Ishikawa (cell line): ENCODE results near the gene BIN2.

Experiments used
- CEBPB ChIP-seq: IDR thresholded peaks from 2 replicates; pipeline ENCODE4 v1.6.1; 2012
- CREB1 ChIP-seq: IDR thresholded peaks from 2 replicates; pipeline ENCODE4 v1.6.1; 2012; ENCODE audit warnings: low read depth
- EGR1 ChIP-seq: IDR thresholded peaks from 2 replicates; pipeline ENCODE4 v1.6.1; 2012
- EP300 ChIP-seq: IDR thresholded peaks from 2 replicates; pipeline ENCODE4 v1.6.1; 2012; ENCODE audit warnings: borderline replicate concordance
- MAX ChIP-seq: IDR thresholded peaks from 2 replicates; pipeline ENCODE4 v1.6.1; 2012
- NFIC ChIP-seq: IDR thresholded peaks from 2 replicates; pipeline ENCODE4 v1.6.1; 2012
- RAD21 ChIP-seq: IDR thresholded peaks from 2 replicates; pipeline ENCODE4 v1.6.1; 2012; ENCODE audit warnings: low read depth
- TAF1 ChIP-seq: IDR thresholded peaks from 2 replicates; pipeline ENCODE4 v1.6.1; 2012; ENCODE audit warnings: low read depth, mild to moderate bottlenecking
- ZBTB7A ChIP-seq: IDR thresholded peaks from 2 replicates; pipeline ENCODE4 v1.6.1; 2012; ENCODE audit warnings: low read depth
- TF ChIP-seq, protein P1 (sequence below): IDR thresholded peaks from 2 replicates; pipeline ENCODE4 v1.6.1; 2012; ENCODE audit warnings: low read depth, mild to moderate bottlenecking

GRCh38 chr12:51242120-51242519 is 81.9 kb downstream of the BIN2 start:
- no peak for TF ChIP-seq MAX
- no peak for TF ChIP-seq NFIC
- no peak for TF ChIP-seq EP300
- TF ChIP-seq CEBPB: no peak
- TF ChIP-seq, protein P1, sequence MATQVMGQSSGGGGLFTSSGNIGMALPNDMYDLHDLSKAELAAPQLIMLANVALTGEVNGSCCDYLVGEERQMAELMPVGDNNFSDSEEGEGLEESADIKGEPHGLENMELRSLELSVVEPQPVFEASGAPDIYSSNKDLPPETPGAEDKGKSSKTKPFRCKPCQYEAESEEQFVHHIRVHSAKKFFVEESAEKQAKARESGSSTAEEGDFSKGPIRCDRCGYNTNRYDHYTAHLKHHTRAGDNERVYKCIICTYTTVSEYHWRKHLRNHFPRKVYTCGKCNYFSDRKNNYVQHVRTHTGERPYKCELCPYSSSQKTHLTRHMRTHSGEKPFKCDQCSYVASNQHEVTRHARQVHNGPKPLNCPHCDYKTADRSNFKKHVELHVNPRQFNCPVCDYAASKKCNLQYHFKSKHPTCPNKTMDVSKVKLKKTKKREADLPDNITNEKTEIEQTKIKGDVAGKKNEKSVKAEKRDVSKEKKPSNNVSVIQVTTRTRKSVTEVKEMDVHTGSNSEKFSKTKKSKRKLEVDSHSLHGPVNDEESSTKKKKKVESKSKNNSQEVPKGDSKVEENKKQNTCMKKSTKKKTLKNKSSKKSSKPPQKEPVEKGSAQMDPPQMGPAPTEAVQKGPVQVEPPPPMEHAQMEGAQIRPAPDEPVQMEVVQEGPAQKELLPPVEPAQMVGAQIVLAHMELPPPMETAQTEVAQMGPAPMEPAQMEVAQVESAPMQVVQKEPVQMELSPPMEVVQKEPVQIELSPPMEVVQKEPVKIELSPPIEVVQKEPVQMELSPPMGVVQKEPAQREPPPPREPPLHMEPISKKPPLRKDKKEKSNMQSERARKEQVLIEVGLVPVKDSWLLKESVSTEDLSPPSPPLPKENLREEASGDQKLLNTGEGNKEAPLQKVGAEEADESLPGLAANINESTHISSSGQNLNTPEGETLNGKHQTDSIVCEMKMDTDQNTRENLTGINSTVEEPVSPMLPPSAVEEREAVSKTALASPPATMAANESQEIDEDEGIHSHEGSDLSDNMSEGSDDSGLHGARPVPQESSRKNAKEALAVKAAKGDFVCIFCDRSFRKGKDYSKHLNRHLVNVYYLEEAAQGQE: no peak
- TF ChIP-seq TAF1: no peak
- no peak for TF ChIP-seq EGR1
- TF ChIP-seq CREB1: no peak
- TF ChIP-seq RAD21: no peak
- TF ChIP-seq ZBTB7A: no peak
